Sciatic nerve (tissue), 2 donors: ENCODE measurements around the gene SHROOM3. TPM values are rescaled to one million over a fixed set of nuclear protein-coding genes. Genes with fewer than 3 reads are reported as not detected.
"Not testable (repeated sequence)": the region's sequence is repeated elsewhere in the genome, so short reads cannot be mapped to it uniquely, and the experiment has no call there.

ENCODE experiments used
- ATAC-seq: fragments of 200-7000 bp; cut with Tn5 transposase; one replicate; pipeline ENCODE4 v1.9.1; 2020; ENCODE audit warnings: mild to moderate bottlenecking, moderate library complexity
- DNase-seq: peaks from one replicate; pipeline ENCODE4 v3.0.0-alpha.2; 2020; ENCODE audit warnings: low spot score
- intact Hi-C: fragments of 100-400 bp; cut with DNase I; formaldehyde crosslinking; loops from one replicate; pipeline ENCODE4 v1.14.2; 2022
- total RNA-seq: library from RNA; stranded (reverse); fragmentation: NEBNext Ultra II Directional; extraction: Animal tissue kit (Norgen Biotek cat#: 25700); gene quantifications from one replicate; pipeline ENCODE4 v1.2.1, GENCODE V29; 2021
- donor health status: DM: no; HTN: no; CAD: no.
- donor health status: DM: no; HTN: no; CAD: no.

SHROOM3 gene
- total RNA-seq, 1 donor from 2014 or later, result 46.2 TPM

DNA sequence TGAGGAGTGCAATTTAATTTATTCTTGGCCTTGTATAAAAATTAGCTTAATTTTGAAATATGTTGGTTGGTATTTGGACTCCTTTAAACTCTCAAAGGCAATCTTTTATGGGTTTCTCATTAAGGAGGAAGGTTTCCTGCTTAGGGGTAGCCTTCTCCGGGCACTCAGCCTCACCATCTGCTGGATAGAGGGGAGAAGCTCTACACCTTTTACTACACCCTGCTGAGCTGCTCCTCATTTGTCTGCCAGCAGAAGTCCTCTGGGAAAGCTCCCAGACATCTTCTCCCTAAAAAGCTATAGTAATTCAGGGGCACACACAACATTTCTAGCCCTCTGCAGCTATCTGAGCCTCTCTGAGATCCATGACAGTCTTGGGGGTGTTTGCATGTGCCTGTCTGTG, 283.8 kb downstream of the SHROOM3 start:
- no peak for ATAC-seq
- intact Hi-C loops, result no loop called here
- no peak for DNase-seq

DNA sequence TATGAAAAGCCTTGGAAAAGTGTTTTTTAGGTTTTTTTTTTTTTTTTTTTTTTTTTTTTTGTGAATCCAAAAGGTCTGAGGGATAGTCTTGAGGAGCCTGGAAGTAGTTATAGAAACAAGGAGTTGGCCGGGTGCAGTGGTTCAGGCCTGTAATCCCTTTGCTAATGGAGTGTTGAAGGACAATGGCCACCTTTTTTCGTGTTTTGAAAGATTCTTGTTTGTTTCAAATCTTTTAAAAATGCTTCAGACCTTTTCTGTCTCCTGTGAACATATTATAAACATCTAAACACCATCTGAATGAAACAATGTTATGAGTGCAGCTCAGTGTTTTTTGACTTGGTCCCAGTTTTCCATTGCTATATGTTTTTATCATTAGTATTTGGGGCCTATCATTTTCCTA, 285.1 kb downstream of the SHROOM3 start:
- DNase-seq (no peak), ATAC-seq (no peak)
- intact Hi-C loops, result no loop called here

DNA sequence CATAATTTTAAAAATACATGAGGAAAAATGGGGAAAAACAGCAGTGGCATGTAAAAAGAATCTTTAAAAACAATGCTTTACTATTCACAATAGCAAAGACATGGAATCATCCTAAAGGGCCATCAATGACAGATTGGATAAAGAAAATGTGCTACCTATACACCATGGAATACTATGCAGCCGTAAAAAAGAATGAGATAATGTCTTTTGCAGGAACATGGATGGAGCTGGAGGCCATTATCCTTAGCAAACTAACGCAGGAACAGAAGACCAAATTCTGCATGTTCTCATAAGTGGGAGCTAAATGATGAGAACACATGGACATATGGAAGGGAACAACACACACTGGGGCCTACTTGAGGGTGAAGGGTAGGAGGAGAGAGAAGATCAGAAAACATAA, 287.1 kb downstream of the SHROOM3 start:
- ATAC-seq, DNase-seq, intact Hi-C loops: not testable (repeated sequence)

DNA sequence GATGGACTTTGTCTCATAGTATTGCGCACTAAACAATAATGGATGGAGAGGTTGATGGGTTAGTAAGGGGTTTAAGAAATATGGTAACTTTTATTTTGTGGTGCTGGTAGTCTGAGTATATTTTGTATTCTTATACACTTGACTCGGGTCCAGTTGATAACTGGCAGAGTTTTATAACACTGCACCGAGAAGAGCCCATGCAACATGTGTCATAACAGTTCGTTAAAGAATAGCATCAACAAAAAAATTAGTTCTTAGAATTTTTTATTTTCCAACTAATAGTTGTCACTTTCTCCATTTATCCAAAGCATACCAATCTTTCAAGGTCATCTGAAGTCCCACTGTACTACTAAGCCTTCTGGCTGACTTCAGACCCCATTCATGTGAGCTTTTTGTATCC, 287.8 kb downstream of the SHROOM3 start:
- ATAC-seq (no peak), DNase-seq (no peak)
- intact Hi-C loops, result no loop called here

DNA sequence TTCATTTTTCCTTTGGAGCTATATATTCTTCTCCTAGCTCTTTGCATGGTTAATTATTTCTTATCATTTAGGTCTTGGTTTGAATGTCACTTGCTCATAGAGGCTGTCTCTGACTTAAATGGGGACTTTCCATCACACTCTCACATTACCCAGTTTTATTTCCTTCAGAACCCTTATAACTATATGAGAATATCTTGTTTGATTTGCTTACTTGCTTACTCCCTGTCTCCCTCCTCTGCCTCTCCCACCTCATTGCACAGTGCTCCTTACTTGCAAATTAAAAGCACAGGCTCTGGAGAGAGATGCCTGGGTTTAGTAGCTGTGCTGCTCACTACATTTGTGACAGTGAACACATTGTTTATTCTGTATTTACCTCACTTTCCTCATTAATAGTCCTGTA, 288.3 kb downstream of the SHROOM3 start:
- intact Hi-C loops, result no loop called here
- ATAC-seq (peak; percentile 58), DNase-seq (no peak)

DNA sequence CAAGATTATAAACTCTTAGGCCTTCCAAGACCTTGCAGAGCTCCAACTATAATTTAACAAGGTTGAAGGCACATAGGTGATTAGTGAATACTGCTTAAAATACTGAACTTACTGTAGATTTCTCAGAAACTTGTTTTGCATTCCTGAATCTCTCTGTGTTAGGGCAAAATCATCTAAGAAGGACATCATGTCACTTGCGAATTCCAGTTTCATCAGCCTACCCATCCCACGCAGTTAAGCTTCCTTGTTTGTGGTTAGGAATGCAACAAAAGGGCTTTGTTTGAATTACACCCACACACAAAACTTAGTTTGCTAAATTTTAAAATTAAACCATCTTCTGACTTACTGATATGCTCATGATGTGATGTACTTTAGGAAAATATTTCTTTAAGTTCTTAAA, 288.9 kb downstream of the SHROOM3 start:
- intact Hi-C loops, result no loop called here
- DNase-seq, result no peak
- ATAC-seq, result peak; percentile 91

DNA sequence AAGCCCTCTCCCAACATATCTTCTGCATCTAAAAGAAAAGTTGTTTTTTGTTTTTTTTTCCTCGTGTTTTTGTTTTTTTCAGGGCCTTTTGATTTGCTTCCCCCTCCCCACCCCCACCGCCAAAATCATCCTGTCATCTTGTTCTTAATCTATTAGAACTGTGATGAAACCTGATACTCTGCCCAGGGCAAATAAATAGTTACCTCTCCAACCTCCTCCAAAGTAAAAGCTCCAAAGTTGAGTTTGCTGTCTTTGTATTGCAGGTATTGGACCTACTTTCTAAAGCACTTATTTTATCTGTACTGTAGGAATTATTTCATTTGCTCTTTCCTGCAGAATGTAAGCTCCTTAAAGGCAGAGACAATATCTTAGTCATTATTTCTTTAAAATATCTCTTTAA, 290.0 kb downstream of the SHROOM3 start:
- intact Hi-C loops, result no loop called here
- no peak for DNase-seq
- ATAC-seq, result no peak

DNA sequence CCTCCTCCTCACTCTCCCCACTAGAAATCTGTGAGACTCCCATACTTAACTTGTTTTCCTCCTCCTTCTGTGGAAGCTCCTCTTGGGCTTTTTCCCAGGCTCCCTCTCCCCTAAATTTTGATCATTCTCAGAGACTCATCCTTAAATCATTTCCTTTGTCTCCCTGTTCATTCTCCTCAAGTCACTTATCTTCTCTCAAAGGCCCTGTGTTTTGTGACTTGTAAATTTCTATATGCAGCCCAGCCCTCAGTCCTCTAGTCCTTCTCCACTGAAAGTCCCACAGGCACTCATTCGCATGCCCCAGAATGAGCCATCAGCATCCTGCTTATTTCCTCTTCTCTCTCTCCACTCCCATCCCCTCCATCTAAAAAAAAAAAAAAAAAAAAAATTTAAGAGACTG, 291.1 kb downstream of the SHROOM3 start:
- intact Hi-C loops, result no loop called here
- DNase-seq, result no peak
- ATAC-seq, result no peak

DNA sequence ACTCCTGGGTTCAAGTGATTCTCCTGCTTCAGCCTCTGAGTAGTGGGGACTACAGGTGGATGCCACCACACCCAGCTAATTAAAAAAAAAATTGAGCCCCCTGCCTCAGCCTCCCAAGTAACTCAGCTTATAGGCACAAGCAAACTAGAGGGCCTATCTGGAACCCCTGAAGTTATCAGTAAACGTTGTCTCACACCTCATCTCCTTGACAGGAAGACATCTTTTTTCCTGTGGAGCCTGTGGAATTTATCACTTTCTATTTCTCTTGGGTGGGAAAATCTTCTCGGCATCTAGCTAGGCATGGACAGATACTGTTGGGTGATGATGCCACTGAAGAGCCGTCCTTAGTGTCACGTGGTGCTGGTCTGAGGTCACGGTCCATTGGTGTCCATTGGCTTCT, 291.6 kb downstream of the SHROOM3 start:
- ATAC-seq, result no peak
- intact Hi-C loops, result no loop called here

DNA sequence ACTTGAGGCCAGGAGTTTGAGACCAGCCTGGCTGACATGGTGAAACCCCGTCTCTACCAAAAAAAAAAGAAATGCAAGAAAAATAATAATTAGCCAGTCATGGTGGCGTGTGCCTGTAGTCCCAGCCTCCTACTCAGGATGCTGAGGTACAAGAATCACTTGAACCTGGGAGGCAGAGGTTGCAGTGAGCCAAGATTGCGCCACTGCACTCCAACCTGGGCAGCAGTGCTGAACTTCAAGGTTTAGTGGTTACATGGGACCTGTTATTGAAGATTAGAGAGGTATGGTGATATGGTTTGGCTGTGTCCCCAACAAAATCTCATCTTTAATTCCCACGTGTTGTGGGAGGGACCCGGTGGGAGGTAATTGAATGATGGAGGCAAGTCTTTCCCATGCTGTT, 292.9 kb downstream of the SHROOM3 start:
- ATAC-seq, intact Hi-C loops, DNase-seq: not testable (repeated sequence)

More for the DNA sequence above, 291.6 kb downstream of the SHROOM3 start:
- DNase-seq, result no peak

DNA sequence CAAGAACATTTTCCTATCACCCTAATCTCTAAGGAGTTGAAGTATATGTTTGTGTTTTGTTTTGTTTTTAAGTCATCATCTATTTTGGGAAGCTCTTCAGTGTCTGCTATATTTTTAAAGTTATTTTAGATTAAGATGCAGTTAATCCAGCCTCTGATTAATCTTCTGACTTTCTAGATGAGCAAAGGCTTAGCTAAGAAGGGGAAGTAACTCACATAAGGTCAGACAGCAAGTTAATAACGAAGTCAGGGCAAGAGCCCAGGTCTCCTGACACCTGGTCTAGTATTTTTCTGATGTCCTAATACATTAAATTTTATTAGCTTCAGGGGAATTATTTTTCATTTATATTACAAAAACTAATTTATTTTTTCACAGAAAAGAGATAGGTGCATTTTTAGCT, 294.4 kb downstream of the SHROOM3 start:
- DNase-seq (no peak), ATAC-seq (no peak)
- intact Hi-C loops, result no loop called here

DNA sequence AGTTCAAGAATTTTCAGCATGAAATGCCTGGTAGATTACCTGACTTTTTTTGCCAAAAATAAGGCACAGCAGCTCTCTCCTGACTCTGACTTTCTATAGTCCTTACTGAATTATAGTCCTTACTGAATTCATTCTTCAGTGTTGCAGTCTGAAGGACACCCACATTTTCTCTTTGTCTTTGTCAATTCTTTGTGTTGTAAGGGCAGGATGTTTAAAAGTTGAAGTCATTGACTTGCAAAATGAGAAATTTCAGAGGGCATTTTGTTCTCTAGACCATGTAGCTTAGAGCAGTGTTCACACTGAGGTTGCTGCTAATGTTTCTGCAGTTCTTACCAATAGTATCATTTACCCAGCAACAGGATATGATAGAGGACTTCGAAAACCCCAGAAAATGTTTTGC, 295.0 kb downstream of the SHROOM3 start:
- intact Hi-C loops, result no loop called here
- no peak for DNase-seq
- ATAC-seq, result peak; percentile 24

DNA sequence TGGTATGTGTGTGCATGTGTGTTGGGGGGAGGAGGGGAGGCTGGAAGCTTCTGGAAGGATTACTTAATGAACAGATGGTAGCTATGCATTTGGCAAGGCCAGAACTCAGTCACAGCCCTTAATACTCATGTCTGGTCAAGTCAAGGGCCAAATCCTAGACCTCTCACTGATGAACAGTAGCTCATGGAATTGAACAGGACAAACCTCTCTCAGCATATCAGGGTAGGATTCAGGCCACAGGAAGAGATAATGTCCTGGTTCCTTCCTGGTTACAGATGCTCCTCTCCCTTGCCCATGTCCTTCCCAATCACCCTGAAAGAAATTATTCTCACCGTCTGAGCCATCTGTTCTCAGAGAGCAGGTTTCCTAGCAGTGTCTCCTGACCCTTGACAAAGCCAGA, 297.2 kb downstream of the SHROOM3 start:
- no peak for DNase-seq
- no peak for ATAC-seq
- intact Hi-C loops, result no loop called here

DNA sequence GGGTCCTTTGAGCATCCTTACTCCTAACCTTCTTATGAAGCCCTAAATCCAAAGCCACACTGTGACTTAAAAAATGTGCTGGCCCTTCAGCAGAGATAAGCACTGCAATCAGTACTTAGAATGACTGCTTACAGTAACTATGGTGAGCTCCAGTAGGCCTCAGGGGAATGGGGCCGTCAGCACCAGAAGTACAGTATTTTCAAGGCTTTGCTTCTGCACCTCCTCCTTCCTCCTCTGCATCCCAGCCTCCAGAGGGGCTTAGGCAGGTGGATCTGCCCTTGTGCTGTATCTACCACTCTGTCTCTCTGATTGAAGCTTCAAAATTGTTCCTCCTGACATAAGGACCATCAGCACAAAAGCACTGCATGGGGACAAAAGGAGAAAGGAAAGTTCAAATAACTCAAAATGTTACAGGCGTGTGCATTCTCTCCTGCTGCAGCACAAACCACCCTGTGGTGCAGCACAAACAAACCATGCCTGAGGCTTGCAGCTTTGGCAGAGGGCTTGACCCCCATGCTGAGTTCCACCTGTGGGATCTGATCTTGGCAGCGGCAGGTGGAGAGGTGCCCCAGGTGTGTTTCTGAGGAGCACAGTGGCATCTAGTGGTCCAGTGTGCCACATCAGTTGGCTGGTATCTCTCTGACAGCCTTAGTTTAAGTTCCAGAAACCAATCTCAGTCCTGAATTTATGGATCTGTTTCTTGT, 298.2 kb downstream of the SHROOM3 start:
- ATAC-seq (no peak), DNase-seq (no peak)
- intact Hi-C loops, result no loop called here

DNA sequence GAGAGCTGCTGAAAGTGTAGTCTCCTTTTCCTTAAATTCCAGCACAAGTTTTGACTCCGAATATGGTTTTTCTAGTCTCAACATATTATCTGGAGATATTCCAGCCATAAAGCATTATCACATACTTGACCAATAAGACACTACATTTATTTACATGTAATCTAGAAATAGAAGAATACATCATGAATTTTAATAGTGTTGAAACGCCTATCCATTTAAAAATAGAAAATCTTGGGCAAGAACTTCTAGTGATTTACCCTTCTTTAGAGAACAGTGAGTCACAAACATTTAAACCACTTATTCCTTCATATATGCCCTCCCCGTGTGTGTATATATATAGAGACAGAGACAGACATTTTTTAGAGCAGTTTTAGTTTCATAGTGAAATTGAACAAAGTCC, 301.4 kb downstream of the SHROOM3 start:
- intact Hi-C loops, result no loop called here
- DNase-seq, result no peak
- no peak for ATAC-seq

DNA sequence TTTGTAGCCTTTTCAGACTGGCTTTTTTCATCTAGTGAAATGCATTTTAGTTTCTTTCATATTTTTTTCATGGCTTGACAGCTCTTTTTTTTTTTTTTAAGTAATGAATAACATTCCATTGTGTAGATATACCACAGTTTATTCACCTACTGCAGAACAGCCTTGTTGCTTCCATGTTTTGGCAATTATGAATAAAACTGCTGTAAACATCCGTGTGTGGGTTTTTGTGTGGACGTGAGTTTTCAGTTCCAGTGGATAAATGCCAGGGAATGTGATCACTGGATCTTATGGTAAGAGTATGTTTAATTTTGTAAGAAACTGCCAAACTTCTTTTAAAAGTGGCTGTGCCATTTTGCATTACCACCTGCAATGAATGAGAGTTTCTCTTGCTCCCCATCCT, 302.2 kb downstream of the SHROOM3 start:
- intact Hi-C loops, result no loop called here
- DNase-seq, result no peak
- ATAC-seq, result no peak

DNA sequence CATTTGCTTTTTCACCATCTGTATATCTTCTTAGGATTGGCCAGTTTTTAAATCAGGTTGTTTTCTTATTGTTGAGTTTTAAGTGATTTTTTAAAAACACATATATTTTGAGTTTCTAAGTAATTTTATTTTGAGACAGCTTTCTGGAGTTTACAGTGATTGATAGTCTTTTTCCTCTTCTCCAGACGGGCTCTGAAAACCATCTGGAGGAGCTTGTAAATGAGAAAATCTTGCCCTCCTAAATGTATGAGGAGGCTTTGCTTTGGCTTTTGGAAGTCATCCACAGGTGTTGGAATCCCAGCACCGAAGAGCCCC, 302.7 kb downstream of the SHROOM3 start:
- intact Hi-C loops, result no loop called here
- DNase-seq (no peak), ATAC-seq (no peak)

DNA sequence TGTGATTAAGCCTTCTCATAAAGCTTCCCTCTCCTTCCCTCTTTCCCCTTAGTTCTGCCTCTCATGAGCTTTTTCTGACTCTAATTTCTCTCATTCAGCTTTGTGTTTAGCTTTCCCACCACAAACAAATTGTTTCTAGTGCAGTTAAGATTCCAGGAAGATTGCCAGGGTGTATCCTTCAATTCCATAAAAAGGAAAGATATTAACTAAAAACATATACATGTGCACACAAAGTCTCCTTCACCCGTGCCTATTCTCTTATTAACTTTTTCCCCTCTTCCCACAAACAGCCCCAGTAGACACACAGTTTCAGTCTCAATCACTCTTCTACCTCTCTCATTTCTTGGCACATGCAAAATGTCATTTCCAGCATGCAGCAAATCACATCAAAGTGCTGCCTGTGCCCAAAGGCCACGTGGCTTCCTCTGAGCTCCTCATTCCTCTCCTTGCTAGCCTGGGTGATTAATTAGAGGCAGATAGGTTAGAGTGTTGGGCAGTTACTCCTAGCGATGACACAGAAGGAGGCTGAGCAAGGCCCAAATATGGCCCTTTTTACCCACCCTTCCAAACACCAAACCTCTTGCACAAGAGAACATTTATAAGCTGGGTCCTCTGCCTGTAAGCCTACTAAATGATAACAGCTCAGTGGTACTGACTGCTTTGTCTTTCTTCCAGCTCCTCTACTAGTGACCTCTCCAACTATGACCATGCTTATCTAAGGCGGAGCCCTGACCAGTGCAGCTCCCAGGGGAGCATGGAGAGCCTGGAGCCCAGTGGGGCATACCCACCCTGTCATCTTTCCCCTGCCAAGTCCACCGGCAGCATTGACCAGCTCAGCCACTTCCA, 303.3 kb downstream of the SHROOM3 start:
- intact Hi-C loops, result no loop called here
- ATAC-seq, result peak; percentile 79
- DNase-seq, result no peak

DNA sequence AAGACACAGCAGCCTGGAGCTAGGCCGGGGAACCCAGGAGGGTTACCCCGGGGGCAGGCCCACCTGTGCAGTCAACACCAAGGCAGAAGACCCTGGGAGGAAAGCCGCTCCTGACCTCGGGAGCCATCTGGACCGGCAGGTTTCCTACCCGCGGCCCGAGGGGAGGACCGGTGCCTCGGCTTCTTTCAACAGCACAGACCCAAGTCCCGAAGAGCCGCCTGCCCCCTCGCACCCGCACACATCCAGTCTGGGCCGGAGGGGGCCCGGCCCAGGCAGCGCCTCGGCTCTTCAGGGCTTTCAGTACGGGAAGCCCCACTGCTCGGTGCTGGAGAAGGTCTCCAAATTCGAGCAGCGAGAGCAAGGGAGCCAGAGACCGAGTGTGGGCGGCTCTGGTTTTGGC, 305.2 kb downstream of the SHROOM3 start:
- intact Hi-C loops, result no loop called here
- ATAC-seq, result no peak
- no peak for DNase-seq

DNA sequence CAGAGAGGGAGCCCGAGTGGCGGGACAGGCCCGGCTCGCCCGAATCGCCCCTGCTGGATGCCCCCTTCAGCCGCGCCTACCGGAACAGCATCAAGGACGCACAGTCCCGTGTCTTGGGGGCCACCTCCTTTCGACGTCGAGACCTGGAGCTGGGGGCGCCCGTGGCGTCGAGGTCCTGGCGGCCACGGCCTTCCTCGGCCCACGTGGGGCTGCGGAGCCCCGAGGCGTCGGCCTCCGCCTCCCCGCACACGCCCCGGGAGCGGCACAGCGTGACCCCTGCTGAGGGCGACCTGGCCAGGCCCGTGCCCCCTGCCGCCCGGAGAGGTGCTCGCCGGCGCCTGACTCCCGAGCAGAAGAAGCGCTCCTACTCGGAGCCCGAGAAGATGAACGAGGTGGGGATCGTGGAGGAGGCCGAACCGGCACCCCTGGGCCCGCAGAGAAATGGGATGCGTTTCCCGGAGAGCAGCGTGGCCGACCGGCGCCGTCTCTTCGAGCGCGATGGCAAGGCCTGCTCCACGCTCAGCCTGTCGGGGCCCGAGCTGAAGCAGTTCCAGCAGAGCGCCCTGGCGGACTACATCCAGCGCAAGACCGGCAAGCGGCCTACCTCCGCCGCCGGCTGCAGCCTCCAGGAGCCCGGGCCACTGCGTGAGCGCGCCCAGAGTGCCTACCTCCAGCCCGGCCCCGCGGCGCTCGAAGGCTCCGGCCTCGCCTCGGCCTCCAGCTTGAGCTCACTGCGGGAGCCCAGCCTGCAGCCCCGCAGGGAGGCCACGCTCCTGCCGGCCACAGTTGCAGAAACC, 306.0 kb downstream of the SHROOM3 start:
- ATAC-seq (no peak), DNase-seq (no peak)
- intact Hi-C loops, result no loop called here
